Uterus (tissue), 2 donors: ENCODE results near the gene CPPED1.

ENCODE experiments used
- CTCF ChIP-seq, 4 experiments: fragments of 200-600 bp in 2 of 4; fragments of 450-650 bp in 2 of 4; sonication (generic) in 2 of 4; IDR thresholded peaks; one replicate each; pipeline ENCODE4 v1.5.1; 2016 to 2019; ENCODE audit warnings: antibody characterized with exemption in 4 of 4, mild to moderate bottlenecking in 2 of 4, moderate library complexity in 1 of 4
- POLR2A ChIP-seq, 2 donors: fragments of 450-650 bp; IDR thresholded peaks; one replicate each; pipeline ENCODE4 v1.6.1; 2016; ENCODE audit warnings: antibody characterized with exemption in 2 of 2, mild to moderate bottlenecking in 1 of 2, moderate library complexity in 1 of 2

- TF ChIP-seq CTCF (IDR thresholded peaks at IDR 0.05) (no peak), POLR2A (IDR thresholded peaks at IDR 0.05) (no peak)
Measured at GRCh38 chr16:12775656-12776236, 27.9 kb downstream of the CPPED1 start.
